Activated CD4-positive, alpha-beta T cell treated with anti-CD3 and anti-CD28 coated beads, Interleukin-2, amount 10 ng/mL, durations not matched to agents 7 days and 5 days (primary cell): Measurements from ENCODE around the gene ATP9B. TPM values are rescaled to one million over a fixed set of nuclear protein-coding genes. Genes with fewer than 3 reads are reported as not detected.
A peak's percentile ranks its signal among the peaks of the same experiment; 100 is the strongest.

Source experiments
- CTCF ChIA-PET: fragments of 350-600 bp; sonication (Branson Sonifier 250); formaldehyde crosslinking; loops from one replicate; lab custom pipeline; 2021; ENCODE audit warnings: antibody characterized with exemption; lab: Charles Lee
- POLR2A ChIA-PET: fragments of 350-600 bp; sonication (Branson Sonifier 250); formaldehyde crosslinking; loops from one replicate; lab custom pipeline; 2021; ENCODE audit warnings: antibody characterized with exemption; lab: Charles Lee
- DNase-seq: peaks from one replicate; pipeline ENCODE4 v3.0.0-alpha.2; 2020
- H3K27ac Mint-ChIP-seq: one replicate; pipeline ENCODE4 v1.8.0; 2021; ENCODE audit warnings: mild to moderate bottlenecking, moderate library complexity, mixed read lengths
- H3K27me3 Mint-ChIP-seq: one replicate; pipeline ENCODE4 v1.8.0; 2021; ENCODE audit warnings: mixed read lengths
- H3K36me3 Mint-ChIP-seq: one replicate; pipeline ENCODE4 v1.8.0; 2021; ENCODE audit warnings: low read depth, mixed read lengths
- H3K4me1 Mint-ChIP-seq: one replicate; pipeline ENCODE4 v1.8.0; 2021; ENCODE audit warnings: mixed read lengths
- H3K4me3 Mint-ChIP-seq: one replicate; pipeline ENCODE4 v1.8.0; 2021; ENCODE audit warnings: mild to moderate bottlenecking, moderate library complexity, mixed read lengths
- H3K9me3 Mint-ChIP-seq: one replicate; pipeline ENCODE4 v1.8.0; 2021; ENCODE audit warnings: mixed read lengths
- total RNA-seq, 2 experiments: library from RNA; stranded (reverse); gene quantifications; one replicate each; pipeline ENCODE4 v1.2.3, GENCODE V29; 2021

ATP9B gene
- total RNA-seq, 2 experiments from 2014 or later = 29.8 to 30.5 TPM

DNA sequence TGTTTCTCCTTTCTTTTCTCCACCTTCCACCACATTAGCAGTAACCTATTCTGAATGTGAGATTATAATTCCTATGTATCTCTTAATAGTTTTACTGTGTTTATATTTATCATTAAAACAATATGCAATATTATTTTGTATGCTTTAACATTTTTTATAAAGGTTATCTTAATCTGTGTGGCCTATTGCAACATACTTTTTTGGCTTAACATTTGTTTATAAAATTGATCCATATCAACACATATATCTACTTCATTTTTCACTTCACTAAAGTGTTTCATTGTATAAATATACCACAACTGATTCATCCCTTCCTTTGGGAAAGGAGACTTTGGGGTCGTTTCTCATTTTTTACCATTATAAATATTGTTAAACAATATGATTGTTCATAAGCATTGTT is 48.6 kb downstream of the ATP9B start:
- CTCF ChIA-PET = no interaction called here
- no peak overlapping the region for H3K27ac Mint-ChIP-seq
- H3K4me3 Mint-ChIP-seq = no peak overlapping the region
- H3K36me3 Mint-ChIP-seq = peaks cover 29% of the 10 kb centered on the region
- no peaks in the 10 kb centered on the region for H3K27me3 Mint-ChIP-seq
- POLR2A ChIA-PET = no interaction called here
- peaks cover 3% of the 10 kb centered on the region for H3K9me3 Mint-ChIP-seq
- no peaks in the 10 kb centered on the region for H3K4me1 Mint-ChIP-seq
- DNase-seq = no peak

DNA sequence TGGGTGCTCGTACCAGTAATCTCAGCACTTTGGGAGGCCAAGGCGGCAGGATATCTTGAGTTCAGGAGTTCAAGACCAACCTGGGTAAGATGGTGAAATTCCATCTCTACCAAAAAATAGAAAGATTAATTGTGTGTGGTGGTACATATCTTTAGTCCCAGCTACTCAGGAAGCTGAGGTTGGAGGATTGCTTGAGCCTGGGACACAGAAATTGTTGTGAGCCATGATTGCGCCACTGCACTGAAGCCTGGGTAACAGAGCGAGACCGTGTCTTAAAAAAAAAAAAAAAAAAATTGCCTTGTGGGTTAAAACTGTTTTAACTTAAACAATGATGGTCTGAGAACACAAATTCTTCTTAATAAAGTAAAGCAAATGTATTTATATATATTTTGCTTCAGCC is 49.6 kb downstream of the ATP9B start:
- H3K4me3 Mint-ChIP-seq = no peak overlapping the region
- H3K4me1 Mint-ChIP-seq = no peaks in the 10 kb centered on the region
- ChIA-PET CTCF (no interaction called here), POLR2A (no interaction called here)
- H3K9me3 Mint-ChIP-seq = peaks cover 3% of the 10 kb centered on the region
- no peak for DNase-seq
- peaks cover 27% of the 10 kb centered on the region for H3K36me3 Mint-ChIP-seq
- no peak overlapping the region for H3K27ac Mint-ChIP-seq
- H3K27me3 Mint-ChIP-seq = no peaks in the 10 kb centered on the region

DNA sequence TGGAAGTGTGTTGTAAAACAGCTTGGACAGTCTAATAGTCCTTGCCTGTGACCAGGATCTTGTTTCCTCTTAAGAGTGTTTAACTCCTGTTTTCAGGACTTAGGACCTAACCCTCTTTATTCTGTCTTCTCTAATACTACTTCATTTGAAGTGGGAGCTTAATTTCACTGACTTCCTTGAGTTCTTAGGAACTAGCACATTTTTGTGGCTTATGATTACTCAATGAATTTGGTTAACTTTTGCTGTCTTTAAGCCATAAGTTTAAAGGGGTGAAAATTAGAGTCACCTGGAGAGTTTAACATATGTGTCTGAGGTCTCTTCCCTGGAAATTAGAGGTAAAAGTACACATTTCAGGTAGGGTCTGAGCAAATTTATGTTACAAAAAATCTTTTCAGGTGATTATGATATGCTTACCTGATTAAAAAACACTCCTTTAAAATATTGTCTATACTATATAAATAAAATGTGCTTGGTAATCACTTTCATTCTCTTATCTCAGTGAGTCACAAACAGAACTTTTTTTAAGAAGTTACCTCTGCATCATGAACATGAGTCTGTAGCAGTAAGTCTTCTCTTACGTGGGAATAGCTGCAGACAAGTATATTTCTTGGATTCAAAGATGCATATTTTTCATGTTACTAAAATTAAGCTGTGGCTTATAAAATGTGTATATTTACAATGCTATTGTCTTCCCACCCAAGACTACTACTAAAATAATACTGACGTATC is 52.7 kb downstream of the ATP9B start:
- H3K4me3 Mint-ChIP-seq = no peak overlapping the region
- H3K4me1 Mint-ChIP-seq = no peaks in the 10 kb centered on the region
- H3K36me3 Mint-ChIP-seq = peaks cover 21% of the 10 kb centered on the region
- DNase-seq = no peak
- no peaks in the 10 kb centered on the region for H3K27me3 Mint-ChIP-seq
- CTCF ChIA-PET = interaction anchor here (0.6 kb wide), 1 partner anchor 135 kb away, joined by 3 read pairs; no protein-coding TSS in a partner anchor
- POLR2A ChIA-PET = no interaction called here
- H3K27ac Mint-ChIP-seq = no peak overlapping the region
- no peaks in the 10 kb centered on the region for H3K9me3 Mint-ChIP-seq

DNA sequence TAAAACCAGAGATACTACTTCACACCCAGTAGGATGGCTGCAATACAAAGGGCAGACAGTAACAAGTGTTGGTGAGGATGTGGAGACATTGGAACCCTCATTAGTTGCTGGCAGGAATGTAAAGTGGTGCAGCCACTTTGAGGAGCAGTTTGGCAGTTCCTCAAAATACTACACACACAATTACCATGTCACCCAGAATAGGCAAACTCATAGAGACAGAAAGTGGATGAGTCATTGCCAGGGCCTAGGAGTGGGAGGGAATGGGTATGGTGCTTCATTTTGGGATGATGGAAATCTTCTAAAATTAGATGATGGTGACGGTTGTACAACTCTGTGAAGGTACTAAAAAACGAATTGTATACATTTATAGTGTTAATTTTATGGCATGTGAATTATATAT is 54.8 kb downstream of the ATP9B start:
- no peak overlapping the region for H3K4me3 Mint-ChIP-seq
- no peaks in the 10 kb centered on the region for H3K9me3 Mint-ChIP-seq
- ChIA-PET CTCF (no interaction called here), POLR2A (no interaction called here)
- H3K4me1 Mint-ChIP-seq = no peaks in the 10 kb centered on the region
- no peaks in the 10 kb centered on the region for H3K27me3 Mint-ChIP-seq
- peaks cover 34% of the 10 kb centered on the region for H3K36me3 Mint-ChIP-seq
- H3K27ac Mint-ChIP-seq = no peak overlapping the region
- no peak for DNase-seq

DNA sequence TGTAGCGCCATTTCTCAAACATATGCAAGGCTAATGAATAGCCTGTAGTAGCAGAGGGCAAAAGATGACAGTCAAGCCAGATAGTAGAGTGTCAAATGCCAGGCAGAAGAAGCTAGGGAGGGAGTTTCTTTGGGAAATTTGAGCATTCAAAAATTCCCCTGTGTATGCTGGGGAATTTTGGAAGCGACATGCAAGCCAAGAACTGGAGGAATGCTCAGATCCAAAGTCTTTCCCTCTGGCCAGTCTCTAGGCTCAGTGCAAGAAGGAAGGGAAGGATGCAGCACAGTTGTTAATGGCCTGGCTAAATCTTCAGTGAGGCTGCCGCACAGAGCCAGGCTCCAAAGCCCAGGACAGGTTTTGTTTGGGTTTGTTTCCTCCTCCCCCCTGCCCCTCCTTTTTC is 59.9 kb downstream of the ATP9B start:
- no peak overlapping the region for H3K4me3 Mint-ChIP-seq

DNA sequence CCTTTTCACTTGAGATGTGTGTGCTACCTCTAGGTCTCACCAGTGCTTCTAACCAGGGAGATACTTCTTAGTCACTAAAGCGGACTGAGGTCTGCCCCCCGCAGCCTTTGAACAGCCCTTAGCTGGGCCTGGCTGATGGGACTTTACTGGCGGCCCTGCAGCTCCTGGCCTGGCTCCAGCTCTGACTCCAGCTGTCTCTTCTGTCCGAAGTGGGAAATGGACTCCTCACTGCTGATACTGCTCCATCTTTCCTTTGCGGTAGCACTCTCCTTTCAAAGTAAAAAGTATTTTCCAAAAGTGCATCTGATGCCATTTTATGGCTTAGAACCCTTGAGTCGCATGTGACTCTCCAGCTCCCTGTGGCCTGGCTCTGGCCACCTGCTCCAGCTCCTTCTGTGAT is 64.5 kb downstream of the ATP9B start:
- ChIA-PET POLR2A (no interaction called here), CTCF (no interaction called here)
- no peaks in the 10 kb centered on the region for H3K9me3 Mint-ChIP-seq
- DNase-seq = no peak
- H3K4me3 Mint-ChIP-seq = no peak overlapping the region
- no peaks in the 10 kb centered on the region for H3K27me3 Mint-ChIP-seq
- H3K4me1 Mint-ChIP-seq = peaks cover 1% of the 10 kb centered on the region
- no peak overlapping the region for H3K27ac Mint-ChIP-seq
- H3K36me3 Mint-ChIP-seq = peaks cover 13% of the 10 kb centered on the region

More for the DNA sequence above, 59.9 kb downstream of the ATP9B start:
- Mint-ChIP-seq H3K27ac (no peak overlapping the region), H3K9me3 (no peaks in the 10 kb centered on the region), H3K4me1 (no peaks in the 10 kb centered on the region), H3K36me3 (peaks cover 27% of the 10 kb centered on the region), H3K27me3 (no peaks in the 10 kb centered on the region)
- CTCF ChIA-PET = no interaction called here
- POLR2A ChIA-PET = no interaction called here
- no peak for DNase-seq

DNA sequence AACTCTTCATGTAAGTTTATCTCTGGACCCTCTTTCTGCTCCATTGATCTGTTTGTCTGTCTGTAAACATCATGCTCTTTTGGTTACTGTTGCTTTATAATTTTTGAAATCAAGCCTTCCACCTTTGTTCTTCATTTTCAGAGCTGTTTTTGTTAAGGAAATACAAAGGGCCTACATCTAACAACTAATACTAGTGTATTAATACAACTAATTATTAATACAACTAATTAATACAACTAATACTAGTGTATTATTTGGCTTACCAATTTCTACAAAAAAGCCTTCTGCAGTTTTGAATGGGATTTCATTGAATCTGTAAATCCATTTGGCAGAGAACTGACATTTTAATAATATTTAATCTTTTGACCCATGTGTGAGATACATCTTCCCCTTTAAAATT is 66.7 kb downstream of the ATP9B start:
- CTCF ChIA-PET = no interaction called here
- Mint-ChIP-seq H3K27ac (no peak overlapping the region), H3K27me3 (no peaks in the 10 kb centered on the region), H3K36me3 (peaks cover 5% of the 10 kb centered on the region), H3K4me3 (no peak overlapping the region), H3K4me1 (peaks cover 6% of the 10 kb centered on the region), H3K9me3 (peaks cover 3% of the 10 kb centered on the region)
- no peak for DNase-seq
- POLR2A ChIA-PET = no interaction called here

DNA sequence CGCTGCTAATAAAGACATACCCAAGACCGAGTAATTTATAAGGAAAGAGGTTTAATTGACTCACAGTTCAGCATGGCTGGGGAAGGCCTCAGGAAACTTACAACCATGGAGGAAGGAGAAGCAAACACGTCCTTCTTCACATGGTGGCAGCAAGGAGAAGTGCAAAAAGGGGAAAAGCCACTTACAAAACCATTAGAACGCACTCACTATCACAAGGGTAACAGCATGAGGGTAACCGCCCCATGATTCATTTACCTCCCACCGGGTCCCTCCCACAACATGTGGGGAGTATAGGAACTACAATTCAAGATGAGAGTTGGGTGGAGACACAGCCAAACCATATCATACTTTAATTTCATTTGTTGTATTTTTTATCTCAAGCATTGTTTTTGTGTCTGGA is 67.5 kb downstream of the ATP9B start:
- Mint-ChIP-seq H3K4me1 (peaks cover 6% of the 10 kb centered on the region), H3K36me3 (peaks cover 3% of the 10 kb centered on the region), H3K9me3 (peaks cover 3% of the 10 kb centered on the region), H3K4me3 (no peak overlapping the region), H3K27me3 (no peaks in the 10 kb centered on the region), H3K27ac (no peak overlapping the region)
- ChIA-PET POLR2A (no interaction called here), CTCF (no interaction called here)
- DNase-seq = no peak

DNA sequence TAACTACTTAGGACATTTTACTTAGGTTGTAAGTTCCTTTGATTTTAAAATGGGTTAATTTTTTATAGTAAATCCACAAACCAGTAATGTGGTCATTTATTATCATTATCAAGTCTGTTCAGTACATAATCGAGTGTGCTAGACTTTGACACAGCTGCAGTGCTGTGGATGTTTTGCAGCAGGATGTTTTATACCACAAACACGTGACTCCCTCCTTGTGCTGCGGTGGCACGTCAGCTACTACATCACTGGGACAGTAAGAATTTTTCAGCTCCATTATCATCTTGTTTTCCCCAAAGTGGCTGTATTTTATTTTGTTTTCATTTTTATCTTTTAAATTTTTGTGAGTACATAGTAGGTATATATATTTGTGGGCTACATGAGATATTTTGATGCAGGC is 70.0 kb downstream of the ATP9B start:
- ChIA-PET CTCF (no interaction called here), POLR2A (no interaction called here)
- Mint-ChIP-seq H3K9me3 (peaks cover 3% of the 10 kb centered on the region), H3K27me3 (no peaks in the 10 kb centered on the region), H3K4me1 (peaks cover 6% of the 10 kb centered on the region), H3K4me3 (no peak overlapping the region), H3K27ac (peak overlapping the region; percentile 50), H3K36me3 (peaks cover 3% of the 10 kb centered on the region)
- DNase-seq = peak; percentile 50

DNA sequence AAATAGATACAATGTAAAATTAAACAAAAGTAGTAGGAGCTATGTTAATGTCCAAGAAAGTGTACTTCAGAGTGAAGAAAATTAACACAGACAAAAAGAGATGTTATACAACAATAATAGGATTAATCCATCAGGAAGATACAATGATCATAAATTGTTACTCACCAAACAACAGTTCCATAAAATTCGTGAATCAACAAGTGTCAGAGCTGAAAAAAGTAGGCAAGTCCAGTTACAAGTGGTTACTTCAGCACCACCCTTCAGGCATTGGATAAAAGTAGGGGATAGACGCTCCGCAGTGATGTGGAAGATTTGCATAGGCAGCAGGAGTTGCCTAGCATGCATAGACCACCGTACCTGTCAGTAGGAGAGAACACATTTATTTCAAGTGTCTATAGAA is 77.8 kb downstream of the ATP9B start:
- Mint-ChIP-seq H3K36me3 (peaks cover 12% of the 10 kb centered on the region), H3K9me3 (no peaks in the 10 kb centered on the region), H3K27ac (no peak overlapping the region), H3K4me3 (no peak overlapping the region), H3K4me1 (no peaks in the 10 kb centered on the region), H3K27me3 (no peaks in the 10 kb centered on the region)
- CTCF ChIA-PET = no interaction called here
- no peak for DNase-seq
- POLR2A ChIA-PET = no interaction called here

DNA sequence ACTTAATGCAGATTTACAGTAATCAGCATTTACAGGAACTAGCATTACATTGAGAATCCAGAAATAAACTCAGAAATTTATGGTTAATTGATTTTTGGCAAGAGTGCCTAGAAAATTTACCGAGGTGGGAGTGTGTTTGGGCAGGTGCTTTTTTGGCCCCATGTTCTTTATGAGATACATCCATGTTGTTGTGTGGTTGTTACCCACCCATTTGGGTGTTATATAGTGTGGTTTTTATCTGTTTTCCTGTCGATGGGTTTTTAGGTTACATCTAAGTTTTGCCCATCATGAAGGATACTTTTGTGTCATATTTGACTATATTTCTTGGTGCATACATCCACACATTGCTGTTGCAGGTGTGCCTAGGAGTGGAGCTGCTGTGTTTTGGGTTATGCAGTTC is 82.0 kb downstream of the ATP9B start:
- H3K9me3 Mint-ChIP-seq = no peaks in the 10 kb centered on the region
- H3K36me3 Mint-ChIP-seq = peaks cover 9% of the 10 kb centered on the region
- ChIA-PET POLR2A (no interaction called here), CTCF (no interaction called here)
- H3K27ac Mint-ChIP-seq = no peak overlapping the region
- DNase-seq = no peak
- H3K4me3 Mint-ChIP-seq = no peak overlapping the region
- H3K4me1 Mint-ChIP-seq = no peaks in the 10 kb centered on the region
- H3K27me3 Mint-ChIP-seq = no peaks in the 10 kb centered on the region

DNA sequence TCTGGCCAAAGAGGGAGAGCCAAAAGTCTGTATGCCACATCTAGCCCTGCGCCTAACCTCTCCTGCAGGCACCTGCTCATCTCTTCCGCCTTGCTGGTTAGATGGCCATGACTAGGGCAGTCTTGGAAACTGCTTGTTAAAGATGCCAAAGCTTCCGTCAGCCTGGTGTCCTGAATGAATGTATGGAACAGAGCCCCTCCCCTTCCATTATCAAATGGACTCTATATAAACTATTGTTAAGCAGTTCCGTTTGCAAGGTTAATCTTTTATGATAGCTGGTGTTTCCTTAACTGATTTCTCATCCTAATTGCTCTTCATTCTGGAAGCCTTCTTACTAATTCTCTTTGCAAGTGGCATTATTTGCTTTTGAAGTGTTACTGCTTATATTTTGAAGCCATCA is 87.1 kb downstream of the ATP9B start:
- peaks cover 13% of the 10 kb centered on the region for H3K4me1 Mint-ChIP-seq
- peaks cover 23% of the 10 kb centered on the region for H3K36me3 Mint-ChIP-seq
- ChIA-PET POLR2A (no interaction called here), CTCF (no interaction called here)
- H3K27ac Mint-ChIP-seq = no peak overlapping the region
- H3K4me3 Mint-ChIP-seq = no peak overlapping the region
- no peaks in the 10 kb centered on the region for H3K27me3 Mint-ChIP-seq
- no peaks in the 10 kb centered on the region for H3K9me3 Mint-ChIP-seq
- no peak for DNase-seq

DNA sequence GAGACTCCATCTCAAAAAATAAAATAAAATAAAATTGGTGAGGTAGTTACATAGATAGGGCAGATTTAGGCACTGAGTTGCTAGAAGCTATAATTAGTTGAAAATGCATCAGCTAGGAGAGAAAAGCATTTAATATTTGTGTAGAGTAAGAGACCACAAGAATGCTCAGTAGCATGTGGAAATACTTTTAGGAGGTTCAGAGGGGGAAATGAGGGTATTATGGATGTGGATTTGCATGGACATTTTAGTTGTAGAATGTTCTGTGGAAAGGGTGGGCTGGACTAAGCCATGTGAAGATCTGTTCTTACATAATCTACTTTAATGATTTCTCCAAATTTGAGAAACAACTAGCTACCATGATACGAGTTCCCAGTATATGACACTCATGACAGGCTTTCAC is 95.5 kb downstream of the ATP9B start:
- Mint-ChIP-seq H3K36me3 (peaks cover 17% of the 10 kb centered on the region), H3K27ac (no peak overlapping the region), H3K4me1 (no peaks in the 10 kb centered on the region), H3K9me3 (no peaks in the 10 kb centered on the region), H3K27me3 (no peaks in the 10 kb centered on the region), H3K4me3 (no peak overlapping the region)
- DNase-seq = no peak
- CTCF ChIA-PET = no interaction called here
- POLR2A ChIA-PET = no interaction called here

DNA sequence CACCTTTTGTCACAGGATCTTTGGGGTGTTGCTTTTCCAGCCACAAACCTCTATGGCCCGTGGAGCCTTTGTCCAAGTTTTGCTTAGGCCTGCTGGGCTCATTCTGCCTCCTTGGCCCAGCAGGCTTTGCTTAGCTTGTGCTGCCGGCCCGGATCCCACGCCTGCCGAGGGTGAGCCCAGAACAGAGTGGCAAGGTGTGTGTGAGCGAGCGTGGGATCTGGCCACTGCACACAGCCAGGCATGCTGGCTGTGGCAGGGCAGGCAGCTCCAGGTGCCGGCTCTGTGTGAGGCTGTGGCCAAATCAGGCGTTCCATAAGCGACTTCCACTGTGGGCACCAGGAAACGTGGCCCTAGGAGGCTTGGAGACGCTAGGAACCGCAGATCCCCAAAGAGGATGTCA is 97.5 kb downstream of the ATP9B start:
- CTCF ChIA-PET = interaction anchor here (1.3 kb wide), 1 partner anchor 10 kb away, joined by 5 read pairs; no protein-coding TSS in a partner anchor
- no peak overlapping the region for H3K4me3 Mint-ChIP-seq
- no peaks in the 10 kb centered on the region for H3K27me3 Mint-ChIP-seq
- H3K36me3 Mint-ChIP-seq = peaks cover 17% of the 10 kb centered on the region
- DNase-seq = no peak
- no peaks in the 10 kb centered on the region for H3K9me3 Mint-ChIP-seq
- POLR2A ChIA-PET = no interaction called here
- H3K4me1 Mint-ChIP-seq = no peaks in the 10 kb centered on the region
- no peak overlapping the region for H3K27ac Mint-ChIP-seq
